Breast epithelium (tissue), 4 donors: ENCODE measurements around the gene KLK7. TPM values are rescaled to one million over a fixed set of nuclear protein-coding genes. Genes with fewer than 3 reads are reported as not detected.

ENCODE experiments used
- DNase-seq, 2 donors: peaks; one replicate each; pipeline ENCODE4 v3.0.0-alpha.2; 2019; ENCODE audit warnings: low spot score in 2 of 2
- H3K27ac ChIP-seq, 2 donors: fragments of 200-600 bp; sonication (generic) in 1 of 2; one replicate each; pipeline ENCODE4 v1.5.1; 2016 to 2019; ENCODE audit warnings: mild to moderate bottlenecking in 1 of 2
- H3K27me3 ChIP-seq, 2 donors: fragments of 200-600 bp; sonication (generic) in 1 of 2; one replicate each; pipeline versions ENCODE4 v1.5.1 to v1.6.0; 2017 to 2019; ENCODE audit warnings: control low read depth in 1 of 2, mild to moderate bottlenecking in 1 of 2
- H3K36me3 ChIP-seq: fragments of 200-600 bp; one replicate; pipeline ENCODE4 v1.5.1; 2019
- H3K4me1 ChIP-seq, 2 donors: fragments of 200-600 bp; sonication (generic); one replicate each; pipeline ENCODE4 v1.5.1; 2016 to 2019; ENCODE audit warnings: control low read depth in 1 of 2
- H3K4me3 ChIP-seq, 3 donors: fragments of 200-600 bp; sonication (generic); 1 replicate in 2 of 3; 2 replicates in 1 of 3; pipeline ENCODE4 v1.5.1; 2016 to 2019; ENCODE audit warnings: mild to moderate bottlenecking in 3 of 3, moderate library complexity in 2 of 3
- H3K9me3 ChIP-seq, 2 donors: fragments of 200-600 bp; sonication (generic) in 1 of 2; one replicate each; pipeline ENCODE4 v1.5.1; 2016 to 2019; ENCODE audit warnings: control low read depth in 1 of 2
- POLR2A ChIP-seq: fragments of 450-650 bp; IDR thresholded peaks from one replicate; pipeline ENCODE4 v1.6.1; 2016; ENCODE audit warnings: antibody characterized with exemption, mild to moderate bottlenecking, moderate library complexity
- POLR2AphosphoS5 ChIP-seq, 3 donors: sonication (generic); formaldehyde crosslinking; IDR thresholded peaks; one replicate each; pipeline ENCODE4 v1.6.1; 2017; ENCODE audit warnings: antibody characterized with exemption in 3 of 3
- intact Hi-C: fragments of 100-400 bp; cut with DNase I; formaldehyde crosslinking; loops from one replicate; pipeline ENCODE4 v1.15.1; 2023; ENCODE audit warnings: low total_unique reads
- total RNA-seq, 3 donors: library from RNA; depleted of rRNA; stranded (reverse); fragments of >200 nt; gene quantifications; one replicate each; pipeline ENCODE4 v1.1.0, GENCODE V29; 2016
- TF ChIP-seq, protein P1 (sequence below), 3 donors: fragments of 450-650 bp; IDR thresholded peaks; one replicate each; pipeline ENCODE4 v1.5.1; 2016 to 2017; ENCODE audit warnings: antibody characterized with exemption in 3 of 3, mild to moderate bottlenecking in 3 of 3, moderate library complexity in 3 of 3

The KLK7 gene
- total RNA-seq, 3 donors from 2014 or later: 7.5 to 103 TPM; not detected in 1

DNA sequence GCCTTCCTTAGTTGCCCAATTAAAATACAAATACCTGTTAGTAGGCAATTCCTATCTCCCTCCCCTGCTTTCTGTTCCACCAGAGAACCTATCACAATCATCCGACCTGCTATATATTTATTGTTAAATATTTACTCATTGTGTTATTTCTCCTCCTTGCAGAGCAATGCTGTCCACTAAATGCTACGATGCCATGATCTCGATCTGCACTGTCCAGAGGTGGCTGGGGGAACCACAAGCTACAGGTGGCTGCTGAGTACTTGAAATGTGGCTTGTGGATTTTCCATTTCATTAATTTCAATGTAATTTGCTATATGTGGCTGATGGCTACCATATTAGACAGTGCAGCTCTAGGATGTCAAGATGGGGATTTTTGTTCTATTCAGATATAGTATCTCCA is 19.5 kb downstream of the KLK7 start:
- H3K36me3 ChIP-seq: no peaks in the 10 kb centered on the region
- no peak for TF ChIP-seq POLR2A
- no peak for TF ChIP-seq POLR2AphosphoS5 (IDR thresholded peaks at IDR 0.05)
- TF ChIP-seq, protein P1, sequence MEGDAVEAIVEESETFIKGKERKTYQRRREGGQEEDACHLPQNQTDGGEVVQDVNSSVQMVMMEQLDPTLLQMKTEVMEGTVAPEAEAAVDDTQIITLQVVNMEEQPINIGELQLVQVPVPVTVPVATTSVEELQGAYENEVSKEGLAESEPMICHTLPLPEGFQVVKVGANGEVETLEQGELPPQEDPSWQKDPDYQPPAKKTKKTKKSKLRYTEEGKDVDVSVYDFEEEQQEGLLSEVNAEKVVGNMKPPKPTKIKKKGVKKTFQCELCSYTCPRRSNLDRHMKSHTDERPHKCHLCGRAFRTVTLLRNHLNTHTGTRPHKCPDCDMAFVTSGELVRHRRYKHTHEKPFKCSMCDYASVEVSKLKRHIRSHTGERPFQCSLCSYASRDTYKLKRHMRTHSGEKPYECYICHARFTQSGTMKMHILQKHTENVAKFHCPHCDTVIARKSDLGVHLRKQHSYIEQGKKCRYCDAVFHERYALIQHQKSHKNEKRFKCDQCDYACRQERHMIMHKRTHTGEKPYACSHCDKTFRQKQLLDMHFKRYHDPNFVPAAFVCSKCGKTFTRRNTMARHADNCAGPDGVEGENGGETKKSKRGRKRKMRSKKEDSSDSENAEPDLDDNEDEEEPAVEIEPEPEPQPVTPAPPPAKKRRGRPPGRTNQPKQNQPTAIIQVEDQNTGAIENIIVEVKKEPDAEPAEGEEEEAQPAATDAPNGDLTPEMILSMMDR (IDR thresholded peaks at IDR 0.05): no peak
- intact Hi-C loops: no loop called here
- peaks cover 0 to 3% of the 10 kb centered on the region in 2 donors for H3K4me1 ChIP-seq
- no peak for DNase-seq
- no peaks in the 10 kb centered on the region for H3K9me3 ChIP-seq
- no peak overlapping the region for H3K4me3 ChIP-seq
- H3K27me3 ChIP-seq: no peaks in the 10 kb centered on the region
- H3K27ac ChIP-seq: no peak overlapping the region

DNA sequence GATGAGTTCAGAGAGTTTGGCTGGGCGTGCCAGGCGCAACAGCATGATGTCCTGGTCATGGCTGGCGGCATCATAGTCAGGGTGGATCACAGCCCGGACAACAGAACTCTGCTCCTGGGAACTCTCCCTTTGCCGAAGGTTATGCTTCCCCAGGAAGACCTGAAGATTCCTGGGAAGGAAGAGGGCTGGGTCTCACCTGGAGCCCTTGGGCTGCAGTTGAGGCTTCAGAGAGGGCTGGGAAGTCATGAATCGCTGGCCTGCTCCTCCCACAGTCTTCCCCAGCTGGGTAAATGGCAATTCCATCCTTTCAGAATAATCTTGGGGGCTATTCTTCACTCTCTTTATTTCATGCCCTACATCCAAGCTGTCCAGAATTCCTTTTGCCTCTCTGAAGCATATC is 20.3 kb downstream of the KLK7 start:
- DNase-seq: no peak
- Histone ChIP-seq H3K36me3 (no peaks in the 10 kb centered on the region), H3K4me3 (no peak overlapping the region), H3K9me3 (no peaks in the 10 kb centered on the region), H3K27me3 (no peaks in the 10 kb centered on the region), H3K4me1 (peaks cover 0 to 3% of the 10 kb centered on the region in 2 donors), H3K27ac (no peak overlapping the region)
- intact Hi-C loops: no loop called here
- no peak for TF ChIP-seq POLR2A
- no peak for TF ChIP-seq POLR2AphosphoS5 (IDR thresholded peaks at IDR 0.05)
- TF ChIP-seq, protein P1 (IDR thresholded peaks at IDR 0.05): no peak

DNA sequence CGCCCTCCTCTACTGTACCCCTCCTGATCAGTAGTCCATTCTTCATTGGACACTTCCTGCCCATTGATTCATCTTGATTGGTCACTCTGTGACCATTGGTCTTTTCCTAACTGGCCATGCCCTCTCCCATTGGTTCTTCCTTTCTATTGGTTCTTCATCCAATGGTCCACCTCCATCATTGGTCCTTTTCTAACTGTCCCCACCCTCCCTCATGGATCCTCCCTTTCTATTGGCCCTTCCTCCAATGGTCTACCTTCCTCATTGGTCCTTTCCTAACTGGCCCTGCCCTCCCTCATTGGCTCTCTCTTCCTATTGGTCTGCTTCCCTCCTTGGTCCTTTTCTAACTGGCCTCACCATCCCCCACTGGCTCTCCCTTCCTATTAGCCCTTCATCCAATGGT is 21.5 kb downstream of the KLK7 start:
- Histone ChIP-seq H3K4me1 (no peaks in the 10 kb centered on the region), H3K9me3 (no peaks in the 10 kb centered on the region), H3K4me3 (no peak overlapping the region), H3K27me3 (peaks cover 0 to 5% of the 10 kb centered on the region in 2 donors), H3K36me3 (no peaks in the 10 kb centered on the region), H3K27ac (no peak overlapping the region)
- intact Hi-C loops: no loop called here
- no peak for DNase-seq
- TF ChIP-seq, protein P1 (IDR thresholded peaks at IDR 0.05): no peak
- no peak for TF ChIP-seq POLR2AphosphoS5 (IDR thresholded peaks at IDR 0.05)

DNA sequence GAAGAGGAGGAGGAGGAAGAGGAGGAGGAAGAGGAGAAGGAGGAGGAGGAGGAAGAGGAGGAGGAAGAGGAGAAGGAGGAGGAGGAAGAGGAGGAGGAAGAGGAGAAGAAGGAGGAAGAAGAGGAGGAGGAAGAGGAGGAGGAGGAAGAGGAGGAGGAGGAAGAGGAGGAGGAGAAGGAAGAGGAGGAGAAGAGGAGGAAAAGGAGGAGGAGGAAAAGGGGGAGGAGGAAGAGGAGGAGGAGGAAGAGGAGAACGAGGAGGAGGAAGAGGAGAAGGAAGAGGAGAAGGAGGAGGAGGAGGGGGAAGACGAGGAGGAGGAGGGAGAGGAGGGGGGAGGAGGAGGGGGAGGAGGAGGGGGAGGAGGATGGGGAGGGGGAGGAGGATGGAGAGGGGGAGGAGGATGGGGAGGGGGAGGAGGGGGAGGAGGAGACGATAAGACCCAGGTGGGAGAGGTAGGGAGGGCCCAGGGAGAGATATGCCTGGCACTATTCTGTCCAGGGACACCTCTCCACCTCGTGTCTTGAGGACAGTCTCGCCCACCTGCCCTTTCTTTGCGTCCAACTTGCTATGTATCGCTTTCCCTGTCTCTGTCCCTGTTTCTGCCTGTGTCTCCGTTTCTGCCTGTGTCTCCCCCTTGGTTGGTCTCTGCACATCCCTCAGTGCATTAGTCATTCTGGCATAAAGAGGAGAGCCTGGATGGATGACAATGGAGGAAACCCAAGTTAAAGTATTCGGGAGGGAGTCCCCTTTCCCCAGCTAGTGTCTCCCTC is 23.8 kb downstream of the KLK7 start:
- H3K9me3 ChIP-seq: no peaks in the 10 kb centered on the region
- no peak for DNase-seq
- no peaks in the 10 kb centered on the region for H3K4me1 ChIP-seq
- H3K27ac ChIP-seq: no peak overlapping the region
- no peaks in the 10 kb centered on the region for H3K36me3 ChIP-seq
- intact Hi-C loops: no loop called here
- TF ChIP-seq POLR2A (no peak), POLR2AphosphoS5 (IDR thresholded peaks at IDR 0.05) (no peak)
- TF ChIP-seq, protein P1 (IDR thresholded peaks at IDR 0.05): no peak
- H3K27me3 ChIP-seq: peaks cover 0 to 5% of the 10 kb centered on the region in 2 donors
- H3K4me3 ChIP-seq: no peak overlapping the region

DNA sequence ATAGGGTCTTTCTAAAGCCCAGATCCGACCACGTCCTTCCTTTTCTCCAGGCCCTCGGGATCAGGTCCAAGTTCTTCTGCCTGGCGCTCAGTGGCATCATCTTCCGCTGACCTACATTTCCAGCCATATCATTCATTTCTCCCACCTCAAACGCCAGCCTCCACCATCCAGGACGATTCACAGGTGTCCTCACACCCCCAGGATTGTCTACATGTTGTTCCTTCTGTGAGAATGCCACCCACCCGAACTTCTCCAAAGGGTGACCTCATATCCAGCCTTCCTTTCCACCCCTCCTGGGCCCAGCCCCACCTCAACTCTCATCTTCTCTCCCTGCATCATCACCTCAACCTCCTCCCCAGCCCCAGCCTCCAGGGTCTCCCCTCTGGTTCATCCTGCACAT is 26.1 kb downstream of the KLK7 start:
- no peak overlapping the region for H3K27ac ChIP-seq
- no peaks in the 10 kb centered on the region for H3K9me3 ChIP-seq
- no peak overlapping the region for H3K4me3 ChIP-seq
- intact Hi-C loops: no loop called here
- peaks cover 0 to 5% of the 10 kb centered on the region in 2 donors for H3K27me3 ChIP-seq
- H3K4me1 ChIP-seq: no peaks in the 10 kb centered on the region
- no peaks in the 10 kb centered on the region for H3K36me3 ChIP-seq
- TF ChIP-seq POLR2A (no peak), POLR2AphosphoS5 (IDR thresholded peaks at IDR 0.05) (no peak)
- TF ChIP-seq, protein P1 (IDR thresholded peaks at IDR 0.05): no peak
- no peak for DNase-seq
